ENCODE results near the gene FGR.
"Not testable (repeated sequence)": the region's sequence is repeated elsewhere in the genome, so short reads cannot be mapped to it uniquely, and the experiment has no call there.

FGR gene

DNA sequence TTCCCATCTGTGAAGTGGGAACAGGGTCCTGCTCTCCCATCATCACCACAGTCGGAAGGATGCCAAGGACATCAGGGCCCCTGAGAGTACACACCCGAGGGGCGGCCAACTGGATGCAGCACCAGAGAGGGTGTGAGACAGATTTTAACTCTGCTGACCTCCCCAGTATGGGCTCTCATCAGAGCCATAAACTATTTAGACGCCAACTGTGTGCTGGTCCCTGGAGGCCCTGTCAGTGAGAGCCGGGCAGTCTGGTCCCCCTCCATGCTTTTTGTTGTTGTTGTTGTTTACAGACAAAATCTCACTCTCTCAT is 1.7 kb downstream of the FGR start:
- Histone ChIP-seq H3K4me1 (ENCODE audit: control insufficient read depth in 1 of 2, insufficient read depth in 2 of 2, low read length in 2 of 2) (peaks cover 0 to 6% of the 10 kb centered on the region in 2 donors), H3K36me3 (ENCODE audit: control insufficient read depth in 1 of 2, insufficient read depth in 2 of 2, low read length in 2 of 2) (no peaks in the 10 kb centered on the region), H3K4me3 (ENCODE audit: low read depth in 1 of 2, low read length in 2 of 2) (peak overlapping the region; percentile 60 to 61), H3K27me3 (ENCODE audit: low read depth, low read length) (peaks cover 7% of the 10 kb centered on the region), H3K27ac (ENCODE audit: low read length) (peak overlapping the region; percentile 49), H3K9me3 (ENCODE audit: control insufficient read depth in 1 of 2, low read length in 2 of 2) (no peaks in the 10 kb centered on the region)

DNA sequence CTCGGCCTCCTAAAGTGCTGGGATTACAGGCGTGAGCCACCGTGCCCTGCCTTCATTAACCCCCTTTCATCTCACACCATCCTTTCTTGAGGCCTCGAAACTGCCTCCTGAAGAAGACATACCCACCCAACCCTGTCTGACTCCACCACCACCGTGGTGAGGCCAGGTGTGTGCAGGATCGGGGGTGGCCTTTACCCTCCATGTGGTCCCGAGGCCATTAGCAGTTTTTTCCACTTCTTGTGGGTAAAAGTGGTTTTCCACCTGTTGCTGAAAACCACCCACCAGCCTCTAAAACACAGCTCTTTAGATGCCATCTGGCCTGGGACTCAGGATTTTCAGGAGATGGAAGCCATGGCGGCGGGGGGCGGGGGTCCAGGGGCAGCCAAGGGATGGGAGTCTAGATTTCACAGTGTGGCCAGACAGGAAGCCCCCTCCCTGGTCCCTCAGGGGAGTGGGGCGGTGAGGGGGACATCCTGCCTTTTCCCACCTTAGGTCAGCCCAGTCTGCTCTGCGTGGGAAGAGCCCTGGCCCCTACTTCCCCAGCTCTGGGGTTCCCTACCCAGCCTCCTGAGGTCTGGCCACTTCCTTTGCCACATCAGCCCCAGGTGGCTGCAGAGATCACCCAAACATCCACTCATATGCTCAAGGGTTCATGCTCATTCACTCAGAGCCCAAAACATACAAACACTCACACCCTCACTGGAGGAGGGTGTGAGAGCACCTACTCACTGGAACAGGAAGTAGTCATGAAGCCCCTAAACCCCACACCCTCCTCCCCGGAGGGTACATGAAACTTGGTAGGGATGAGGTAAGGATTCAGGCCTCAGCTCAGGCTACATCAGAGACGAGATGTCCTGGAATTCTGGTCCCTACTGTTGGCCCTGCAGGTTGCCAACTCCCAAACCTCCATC is 2.3 kb downstream of the FGR start:
- Histone ChIP-seq H3K27ac (ENCODE audit: low read length) (peak overlapping the region; percentile 49), H3K4me3 (ENCODE audit: low read depth in 1 of 2, low read length in 2 of 2) (peak overlapping the region; percentile 11 to 60), H3K4me1 (ENCODE audit: control insufficient read depth in 1 of 2, insufficient read depth in 2 of 2, low read length in 2 of 2) (peaks cover 0 to 6% of the 10 kb centered on the region in 2 donors), H3K9me3 (ENCODE audit: control insufficient read depth in 1 of 2, low read length in 2 of 2) (no peaks in the 10 kb centered on the region), H3K36me3 (ENCODE audit: control insufficient read depth in 1 of 2, insufficient read depth in 2 of 2, low read length in 2 of 2) (no peaks in the 10 kb centered on the region), H3K27me3 (ENCODE audit: low read depth, low read length) (peaks cover 7% of the 10 kb centered on the region)

DNA sequence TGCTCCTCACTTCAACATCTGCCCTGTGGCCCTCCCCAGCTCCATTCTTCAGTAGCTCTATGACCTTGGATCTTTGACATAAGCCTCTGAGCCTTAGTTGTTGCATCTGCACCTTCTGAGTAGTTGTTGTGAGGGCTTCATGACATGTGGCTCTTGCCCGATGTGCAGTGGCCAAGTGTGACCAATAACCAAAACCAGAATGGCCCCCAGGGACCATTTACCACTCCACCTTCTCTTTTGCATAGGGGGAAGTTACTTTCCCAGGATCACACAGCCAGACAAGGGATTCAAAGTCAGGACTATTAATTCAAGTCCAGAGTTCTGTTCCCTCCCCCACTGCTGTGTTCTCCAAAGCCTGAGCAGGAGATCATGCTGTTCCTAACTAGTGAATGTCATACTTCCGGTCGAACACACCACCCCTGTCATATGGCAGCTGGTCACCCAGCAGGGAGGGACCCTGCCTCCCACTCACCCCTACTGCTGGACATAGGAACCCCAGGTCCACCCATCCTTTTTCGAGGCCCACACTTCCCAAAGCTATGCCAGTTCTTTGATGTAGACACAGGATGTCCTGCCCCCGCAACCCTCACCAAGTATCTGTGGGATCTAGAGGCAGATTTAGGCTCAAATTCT is 4.0 kb downstream of the FGR start:
- Histone ChIP-seq H3K4me1 (ENCODE audit: control insufficient read depth in 1 of 2, insufficient read depth in 2 of 2, low read length in 2 of 2) (peaks cover 0 to 6% of the 10 kb centered on the region in 2 donors), H3K27me3 (ENCODE audit: low read depth, low read length) (peaks cover 7% of the 10 kb centered on the region), H3K9me3 (ENCODE audit: control insufficient read depth in 1 of 2, low read length in 2 of 2) (no peaks in the 10 kb centered on the region), H3K27ac (ENCODE audit: low read length) (peak overlapping the region; percentile 74), H3K36me3 (ENCODE audit: control insufficient read depth in 1 of 2, insufficient read depth in 2 of 2, low read length in 2 of 2) (no peaks in the 10 kb centered on the region), H3K4me3 (ENCODE audit: low read depth in 1 of 2, low read length in 2 of 2) (peak overlapping the region in 1 of 2 donors; percentile 14)

DNA sequence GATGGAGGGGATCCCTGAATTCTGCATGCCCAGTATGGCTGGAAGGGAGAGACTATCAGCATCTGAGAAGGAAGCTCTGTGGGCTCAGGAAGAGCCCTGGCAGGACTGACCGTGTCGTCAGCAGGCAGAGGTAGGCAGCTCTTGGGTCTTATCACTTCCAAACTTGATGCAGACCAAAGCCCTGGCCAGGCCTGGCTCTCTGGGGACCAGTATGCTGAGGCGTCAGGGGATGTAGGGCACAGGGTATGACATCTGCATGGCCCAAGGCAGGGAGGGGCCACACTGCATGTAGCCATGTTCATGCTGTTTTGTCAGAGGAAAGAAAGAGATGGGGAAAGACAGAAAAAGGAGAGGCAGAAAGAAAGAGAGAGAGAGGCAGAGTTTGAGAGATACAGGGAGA is 6.3 kb downstream of the FGR start:
- Histone ChIP-seq H3K27ac (ENCODE audit: low read length) (peak overlapping the region; percentile 32), H3K9me3 (ENCODE audit: control insufficient read depth in 1 of 2, low read length in 2 of 2) (no peaks in the 10 kb centered on the region), H3K36me3 (ENCODE audit: control insufficient read depth in 1 of 2, insufficient read depth in 2 of 2, low read length in 2 of 2) (no peaks in the 10 kb centered on the region), H3K27me3 (ENCODE audit: low read depth, low read length) (peaks cover 4% of the 10 kb centered on the region), H3K4me3 (ENCODE audit: low read depth in 1 of 2, low read length in 2 of 2) (no peak overlapping the region), H3K4me1 (ENCODE audit: control insufficient read depth in 1 of 2, insufficient read depth in 2 of 2, low read length in 2 of 2) (peaks cover 0 to 3% of the 10 kb centered on the region in 2 donors)

DNA sequence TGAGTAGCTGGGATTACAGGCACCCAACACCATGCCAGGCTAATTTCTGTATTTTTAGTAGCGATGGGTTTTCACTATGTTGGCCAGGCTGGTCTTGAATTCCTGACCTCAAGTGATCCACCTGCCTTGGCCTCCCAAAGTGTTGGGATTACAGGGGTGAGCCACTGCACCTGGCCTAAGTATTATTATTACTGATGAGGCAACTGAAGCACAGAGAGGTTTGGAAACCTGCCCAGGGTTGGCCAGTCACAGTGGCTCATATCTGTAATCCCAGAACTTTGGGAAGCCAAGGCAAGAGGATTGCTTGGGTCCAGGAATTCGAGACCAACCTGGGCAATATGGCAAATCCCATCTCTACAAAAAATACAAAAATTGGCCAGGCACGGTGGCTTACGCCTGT is 7.3 kb downstream of the FGR start:
- not testable (repeated sequence) for H3K27me3 ChIP-seq (ENCODE audit: low read depth, low read length); H3K36me3 ChIP-seq (ENCODE audit: control insufficient read depth in 1 of 2, insufficient read depth in 2 of 2, low read length in 2 of 2); H3K27ac ChIP-seq (ENCODE audit: low read length); H3K4me3 ChIP-seq (ENCODE audit: low read depth in 1 of 2, low read length in 2 of 2); H3K4me1 ChIP-seq (ENCODE audit: control insufficient read depth in 1 of 2, insufficient read depth in 2 of 2, low read length in 2 of 2); H3K9me3 ChIP-seq (ENCODE audit: control insufficient read depth in 1 of 2, low read length in 2 of 2)

DNA sequence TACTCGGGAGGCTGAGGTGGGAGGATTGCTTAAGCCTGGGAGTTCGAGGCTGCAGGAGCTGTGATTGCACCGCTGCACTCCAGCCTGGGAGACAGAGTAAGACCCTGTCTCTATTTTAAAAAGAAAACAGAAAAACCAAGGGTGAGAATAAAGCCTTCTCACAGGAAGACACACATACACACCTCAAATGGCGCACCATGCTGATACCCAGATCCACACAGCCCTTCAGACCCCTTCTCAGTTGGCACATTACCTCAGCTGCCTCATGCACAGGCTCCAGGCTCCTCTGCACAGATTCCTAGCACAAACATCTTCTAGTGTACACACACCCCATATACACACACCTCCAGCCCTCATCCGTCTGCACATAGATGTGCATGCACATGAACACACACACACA is 7.9 kb downstream of the FGR start:
- no peak overlapping the region for H3K4me3 ChIP-seq (ENCODE audit: low read depth in 1 of 2, low read length in 2 of 2)
- no peaks in the 10 kb centered on the region for H3K27me3 ChIP-seq (ENCODE audit: low read depth, low read length)
- no peaks in the 10 kb centered on the region for H3K9me3 ChIP-seq (ENCODE audit: control insufficient read depth in 1 of 2, low read length in 2 of 2)
- H3K36me3 ChIP-seq (ENCODE audit: control insufficient read depth in 1 of 2, insufficient read depth in 2 of 2, low read length in 2 of 2), result no peaks in the 10 kb centered on the region
- peaks cover 0 to 3% of the 10 kb centered on the region in 2 donors for H3K4me1 ChIP-seq (ENCODE audit: control insufficient read depth in 1 of 2, insufficient read depth in 2 of 2, low read length in 2 of 2)
- H3K27ac ChIP-seq (ENCODE audit: low read length), result no peak overlapping the region

DNA sequence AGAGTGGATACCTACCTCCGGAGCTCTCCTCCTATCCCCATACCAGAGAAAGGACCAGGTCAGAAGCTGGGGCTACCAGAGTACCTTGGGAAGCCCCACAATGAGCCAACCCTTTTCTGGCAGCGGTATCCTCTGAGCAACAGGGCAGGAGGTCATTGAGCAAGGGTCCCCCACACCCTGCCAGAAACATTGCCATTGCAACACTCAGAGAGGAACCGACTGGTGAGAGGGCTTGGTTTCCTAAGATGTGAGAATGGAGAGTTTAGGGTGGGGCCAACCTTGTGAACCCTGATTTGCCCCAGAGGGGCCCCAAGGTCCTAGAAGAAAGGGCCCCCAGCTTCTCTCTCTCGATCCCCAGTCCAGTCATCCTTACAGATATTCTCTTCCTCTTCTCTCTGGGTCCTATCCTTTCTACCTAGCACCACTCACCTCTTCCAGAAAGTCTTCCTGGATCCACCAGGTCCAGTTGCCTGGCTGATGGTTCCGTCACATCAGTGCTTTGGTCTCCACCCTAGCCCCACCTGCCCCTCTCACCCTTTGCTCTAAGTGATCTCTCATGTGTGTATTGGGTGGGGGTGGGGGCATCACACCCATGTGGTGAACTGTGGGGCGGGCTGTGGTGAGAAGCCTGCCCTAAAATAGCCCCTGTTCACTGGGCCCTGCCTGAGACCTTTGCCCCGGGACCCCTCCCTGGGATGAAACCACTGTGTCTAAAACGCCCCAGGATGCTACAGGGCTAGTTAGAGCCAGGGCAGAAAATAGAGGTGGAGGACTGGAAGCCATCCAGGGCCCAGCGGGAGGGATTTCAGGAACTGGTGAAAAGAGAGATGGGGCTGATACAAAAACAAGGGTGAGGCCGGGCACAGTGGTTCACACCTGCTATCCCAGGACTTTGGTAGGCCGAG is 8.7 kb downstream of the FGR start:
- Histone ChIP-seq H3K27me3 (ENCODE audit: low read depth, low read length) (no peaks in the 10 kb centered on the region), H3K9me3 (ENCODE audit: control insufficient read depth in 1 of 2, low read length in 2 of 2) (no peaks in the 10 kb centered on the region), H3K4me3 (ENCODE audit: low read depth in 1 of 2, low read length in 2 of 2) (no peak overlapping the region), H3K27ac (ENCODE audit: low read length) (no peak overlapping the region), H3K4me1 (ENCODE audit: control insufficient read depth in 1 of 2, insufficient read depth in 2 of 2, low read length in 2 of 2) (peaks cover 0 to 3% of the 10 kb centered on the region in 2 donors), H3K36me3 (ENCODE audit: control insufficient read depth in 1 of 2, insufficient read depth in 2 of 2, low read length in 2 of 2) (no peaks in the 10 kb centered on the region)

DNA sequence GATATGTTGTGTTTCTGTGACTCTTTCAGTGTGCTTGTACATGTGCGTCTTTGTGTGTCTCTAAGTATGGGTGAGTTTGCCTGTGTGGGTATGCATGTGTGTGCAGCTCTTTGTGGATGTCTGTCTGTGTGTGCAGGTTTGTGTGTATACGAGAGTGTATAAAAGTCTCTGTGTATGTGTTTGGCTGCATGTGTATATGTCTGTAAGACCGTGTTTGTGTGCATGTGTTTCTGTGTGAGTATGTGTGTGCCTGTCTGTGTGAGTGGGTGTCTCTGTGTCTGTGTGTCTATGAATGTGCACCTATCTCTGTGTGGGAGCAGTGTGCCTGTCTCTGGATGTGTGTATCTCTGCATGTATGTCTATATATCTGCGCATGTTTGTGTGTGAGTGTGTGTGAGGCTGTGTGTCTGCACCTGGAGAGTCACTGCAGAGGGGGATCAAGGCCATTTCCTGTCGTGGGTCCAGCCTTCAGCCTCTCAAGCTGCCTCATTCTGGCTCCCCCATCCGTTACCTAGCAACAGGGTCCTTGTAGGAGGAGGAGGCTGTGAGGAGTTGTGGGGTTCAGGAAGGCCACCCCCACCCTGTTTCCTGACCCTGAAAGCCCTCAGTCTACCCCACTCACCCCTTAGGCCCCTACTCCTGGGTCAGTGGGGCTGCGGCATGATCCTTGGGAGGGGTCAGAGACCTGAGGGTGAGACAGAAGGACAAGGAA is 10.4 kb downstream of the FGR start:
- no peak overlapping the region for H3K27ac ChIP-seq (ENCODE audit: low read length)
- no peak overlapping the region for H3K4me3 ChIP-seq (ENCODE audit: low read depth in 1 of 2, low read length in 2 of 2)
- H3K4me1 ChIP-seq (ENCODE audit: control insufficient read depth in 1 of 2, insufficient read depth in 2 of 2, low read length in 2 of 2), result peaks cover 0 to 3% of the 10 kb centered on the region in 2 donors
- H3K9me3 ChIP-seq (ENCODE audit: control insufficient read depth in 1 of 2, low read length in 2 of 2), result no peaks in the 10 kb centered on the region
- no peaks in the 10 kb centered on the region for H3K27me3 ChIP-seq (ENCODE audit: low read depth, low read length)
- H3K36me3 ChIP-seq (ENCODE audit: control insufficient read depth in 1 of 2, insufficient read depth in 2 of 2, low read length in 2 of 2), result no peaks in the 10 kb centered on the region

DNA sequence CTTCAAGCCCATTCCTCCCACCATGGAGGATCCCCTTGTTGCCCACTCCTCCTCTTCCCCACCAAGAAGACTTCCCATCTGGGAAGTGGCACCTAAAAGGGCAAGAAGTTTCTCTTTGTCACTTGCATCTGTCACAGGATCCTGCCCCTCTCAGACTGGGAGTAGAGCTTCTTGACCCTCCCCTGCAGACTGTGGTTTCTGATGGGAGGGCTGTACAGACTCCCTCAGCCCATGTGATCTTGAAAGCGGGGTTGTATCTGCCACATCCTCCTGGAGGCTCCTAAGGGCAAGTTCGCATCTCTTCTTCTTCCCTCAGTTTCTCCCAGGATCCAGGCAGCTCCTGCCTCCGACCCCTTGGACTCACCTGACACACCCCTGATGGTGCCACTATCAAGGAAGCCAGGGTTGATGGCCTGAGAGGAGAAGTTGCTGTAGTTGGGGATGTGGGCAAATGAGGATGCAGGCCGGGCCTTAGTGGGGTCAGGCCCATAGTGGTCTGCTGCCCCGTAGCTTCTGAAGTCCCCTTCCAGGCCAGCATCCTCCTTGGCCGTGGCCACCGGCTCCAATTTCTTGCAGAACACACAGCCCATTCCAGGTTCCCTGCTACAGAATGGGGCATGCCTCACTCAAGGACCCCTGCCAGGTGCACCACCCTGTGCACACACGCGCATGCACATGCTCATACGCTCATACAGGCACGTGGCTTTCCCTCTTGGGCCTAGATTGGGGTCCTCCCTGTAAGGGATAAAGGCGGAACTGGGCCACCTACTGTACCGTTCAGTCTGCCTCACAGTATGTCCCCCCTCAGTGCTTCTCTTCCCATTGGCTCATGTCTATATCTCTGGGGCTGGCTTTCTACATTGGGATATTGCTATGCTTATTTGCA is 11.4 kb downstream of the FGR start:
- Histone ChIP-seq H3K27me3 (ENCODE audit: low read depth, low read length) (no peaks in the 10 kb centered on the region), H3K9me3 (ENCODE audit: control insufficient read depth in 1 of 2, low read length in 2 of 2) (no peaks in the 10 kb centered on the region), H3K27ac (ENCODE audit: low read length) (no peak overlapping the region), H3K4me3 (ENCODE audit: low read depth in 1 of 2, low read length in 2 of 2) (no peak overlapping the region), H3K4me1 (ENCODE audit: control insufficient read depth in 1 of 2, insufficient read depth in 2 of 2, low read length in 2 of 2) (peaks cover 0 to under 1% of the 10 kb centered on the region in 2 donors), H3K36me3 (ENCODE audit: control insufficient read depth in 1 of 2, insufficient read depth in 2 of 2, low read length in 2 of 2) (no peaks in the 10 kb centered on the region)

DNA sequence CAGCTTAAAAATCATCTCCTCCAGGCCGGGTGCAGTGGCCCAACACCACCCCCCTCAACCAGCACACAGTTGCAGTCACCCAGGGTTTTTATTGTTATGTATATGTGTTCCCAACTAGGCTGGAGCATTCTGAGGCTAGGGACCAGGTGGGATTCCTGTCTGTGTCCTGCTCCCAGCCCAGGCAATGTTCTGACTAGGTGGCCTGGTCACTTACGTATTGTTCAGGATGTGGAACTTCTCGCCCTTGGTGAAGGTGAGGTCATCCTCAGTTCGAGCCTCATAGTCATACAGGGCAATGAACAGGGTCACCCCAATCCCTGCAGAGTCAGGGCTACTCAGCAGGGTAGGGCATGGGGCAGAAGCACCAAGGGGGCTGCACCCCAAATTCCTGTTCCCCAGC is 12.2 kb downstream of the FGR start:
- Histone ChIP-seq H3K9me3 (ENCODE audit: control insufficient read depth in 1 of 2, low read length in 2 of 2) (no peaks in the 10 kb centered on the region), H3K4me1 (ENCODE audit: control insufficient read depth in 1 of 2, insufficient read depth in 2 of 2, low read length in 2 of 2) (no peaks in the 10 kb centered on the region), H3K36me3 (ENCODE audit: control insufficient read depth in 1 of 2, insufficient read depth in 2 of 2, low read length in 2 of 2) (no peaks in the 10 kb centered on the region), H3K4me3 (ENCODE audit: low read depth in 1 of 2, low read length in 2 of 2) (no peak overlapping the region), H3K27me3 (ENCODE audit: low read depth, low read length) (no peaks in the 10 kb centered on the region), H3K27ac (ENCODE audit: low read length) (no peak overlapping the region)

Data from muscle layer of duodenum (tissue), 2 donors.